ENCODE measurements around the gene UBAP2. TPM values are rescaled to one million over a fixed set of nuclear protein-coding genes. Genes with fewer than 3 reads are reported as not detected.

Gene UBAP2, protein sequence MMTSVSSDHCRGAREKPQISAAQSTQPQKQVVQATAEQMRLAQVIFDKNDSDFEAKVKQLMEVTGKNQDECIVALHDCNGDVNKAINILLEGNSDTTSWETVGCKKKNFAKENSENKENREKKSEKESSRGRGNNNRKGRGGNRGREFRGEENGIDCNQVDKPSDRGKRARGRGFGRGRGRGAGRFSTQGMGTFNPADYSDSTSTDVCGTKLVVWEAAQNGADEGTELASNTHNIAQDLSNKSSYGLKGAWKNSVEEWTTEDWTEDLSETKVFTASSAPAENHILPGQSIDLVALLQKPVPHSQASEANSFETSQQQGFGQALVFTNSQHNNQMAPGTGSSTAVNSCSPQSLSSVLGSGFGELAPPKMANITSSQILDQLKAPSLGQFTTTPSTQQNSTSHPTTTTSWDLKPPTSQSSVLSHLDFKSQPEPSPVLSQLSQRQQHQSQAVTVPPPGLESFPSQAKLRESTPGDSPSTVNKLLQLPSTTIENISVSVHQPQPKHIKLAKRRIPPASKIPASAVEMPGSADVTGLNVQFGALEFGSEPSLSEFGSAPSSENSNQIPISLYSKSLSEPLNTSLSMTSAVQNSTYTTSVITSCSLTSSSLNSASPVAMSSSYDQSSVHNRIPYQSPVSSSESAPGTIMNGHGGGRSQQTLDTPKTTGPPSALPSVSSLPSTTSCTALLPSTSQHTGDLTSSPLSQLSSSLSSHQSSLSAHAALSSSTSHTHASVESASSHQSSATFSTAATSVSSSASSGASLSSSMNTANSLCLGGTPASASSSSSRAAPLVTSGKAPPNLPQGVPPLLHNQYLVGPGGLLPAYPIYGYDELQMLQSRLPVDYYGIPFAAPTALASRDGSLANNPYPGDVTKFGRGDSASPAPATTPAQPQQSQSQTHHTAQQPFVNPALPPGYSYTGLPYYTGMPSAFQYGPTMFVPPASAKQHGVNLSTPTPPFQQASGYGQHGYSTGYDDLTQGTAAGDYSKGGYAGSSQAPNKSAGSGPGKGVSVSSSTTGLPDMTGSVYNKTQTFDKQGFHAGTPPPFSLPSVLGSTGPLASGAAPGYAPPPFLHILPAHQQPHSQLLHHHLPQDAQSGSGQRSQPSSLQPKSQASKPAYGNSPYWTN
- total RNA-seq, result 10 to 100 TPM; 51.5 to 54.4 TPM

DNA sequence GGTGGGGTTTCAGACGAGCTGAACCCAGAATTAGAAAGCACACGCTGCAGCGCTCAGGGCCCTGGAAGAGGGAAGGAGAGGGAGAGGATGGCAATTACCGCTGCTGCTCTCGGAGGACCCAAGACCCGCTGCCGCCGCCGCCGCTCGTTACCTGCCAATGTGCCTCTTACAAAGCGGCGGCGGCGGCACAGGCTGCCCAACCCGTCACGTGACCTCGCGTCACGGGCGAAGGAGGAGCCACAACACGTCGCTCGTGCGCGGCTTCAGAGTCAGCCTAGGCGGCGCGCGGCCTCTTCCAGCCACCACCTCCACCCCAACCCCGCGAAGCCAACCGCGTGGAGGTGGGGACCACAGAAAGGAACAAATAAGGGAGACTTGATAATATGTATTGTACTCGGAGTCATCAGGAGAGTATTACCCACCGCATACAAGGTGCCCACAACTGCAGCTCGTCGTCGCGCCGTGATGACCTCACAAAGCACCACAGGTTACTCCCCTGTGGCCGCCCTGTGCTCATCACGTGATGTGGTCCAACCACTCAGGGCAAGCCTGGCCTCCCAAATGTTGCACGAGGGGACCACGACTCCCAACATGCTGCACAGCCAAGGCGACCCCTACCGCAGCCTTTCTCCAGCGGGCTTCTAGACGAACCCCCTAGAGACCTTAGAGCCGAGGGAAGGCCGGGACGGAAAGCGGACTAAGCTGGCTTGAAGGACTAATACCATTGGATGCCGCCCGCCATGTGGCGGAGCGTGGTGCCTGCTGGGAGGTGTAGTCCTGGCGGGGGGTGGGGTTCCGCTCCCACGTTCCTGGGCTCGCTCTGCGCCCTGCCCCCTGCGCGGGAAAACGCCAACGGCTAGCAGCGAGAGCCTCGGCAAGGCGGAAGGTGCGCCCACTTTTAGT, at the start of gene UBAP2:
TSS of gene UBAP2 (minus strand) at position 161 of the 903 bp plus-strand sequence. CDS start 31,739 bp downstream, outside the sequence.
- DNase-seq, result peak; percentile 96
- H3K27ac Mint-ChIP-seq, result peak within 1 kb of the TSS; percentile 98
- H3K36me3 Mint-ChIP-seq, result peaks cover 15% of the 10 kb centered on the region
- H3K4me1 Mint-ChIP-seq, result peaks cover 33% of the 10 kb centered on the region
- H3K27me3 Mint-ChIP-seq, result no peaks in the 10 kb centered on the region
- H3K4me3 Mint-ChIP-seq, result peak within 1 kb of the TSS; percentile 95
- H3K9me3 Mint-ChIP-seq, result no peaks in the 10 kb centered on the region

- Mint-ChIP-seq H3K4me1 (peaks cover 2% of the 10 kb centered on the region), H3K9me3 (no peaks in the 10 kb centered on the region), H3K27me3 (no peaks in the 10 kb centered on the region), H3K27ac (no peak overlapping the region), H3K4me3 (no peak overlapping the region), H3K36me3 (peaks cover 3% of the 10 kb centered on the region)
- DNase-seq, result no peak
These were observed 49.6 kb upstream of the UBAP2 start for GRCh38 chr9:34098307-34098706.

GRCh38 chr9:34097865-34098264, 49.2 kb upstream of the UBAP2 start:
- H3K36me3 Mint-ChIP-seq, result peaks cover 7% of the 10 kb centered on the region
- no peaks in the 10 kb centered on the region for H3K27me3 Mint-ChIP-seq
- no peak overlapping the region for H3K27ac Mint-ChIP-seq
- no peak for DNase-seq
- no peak overlapping the region for H3K4me3 Mint-ChIP-seq
- H3K9me3 Mint-ChIP-seq, result no peaks in the 10 kb centered on the region
- H3K4me1 Mint-ChIP-seq, result peaks cover 6% of the 10 kb centered on the region

GRCh38 chr9:34096751-34097150, 48.1 kb upstream of the UBAP2 start:
- no peak overlapping the region for H3K4me3 Mint-ChIP-seq
- no peak overlapping the region for H3K27ac Mint-ChIP-seq
- no peaks in the 10 kb centered on the region for H3K9me3 Mint-ChIP-seq
- peaks cover 16% of the 10 kb centered on the region for H3K4me1 Mint-ChIP-seq
- DNase-seq, result no peak
- H3K27me3 Mint-ChIP-seq, result no peaks in the 10 kb centered on the region
- peaks cover 13% of the 10 kb centered on the region for H3K36me3 Mint-ChIP-seq

DNA sequence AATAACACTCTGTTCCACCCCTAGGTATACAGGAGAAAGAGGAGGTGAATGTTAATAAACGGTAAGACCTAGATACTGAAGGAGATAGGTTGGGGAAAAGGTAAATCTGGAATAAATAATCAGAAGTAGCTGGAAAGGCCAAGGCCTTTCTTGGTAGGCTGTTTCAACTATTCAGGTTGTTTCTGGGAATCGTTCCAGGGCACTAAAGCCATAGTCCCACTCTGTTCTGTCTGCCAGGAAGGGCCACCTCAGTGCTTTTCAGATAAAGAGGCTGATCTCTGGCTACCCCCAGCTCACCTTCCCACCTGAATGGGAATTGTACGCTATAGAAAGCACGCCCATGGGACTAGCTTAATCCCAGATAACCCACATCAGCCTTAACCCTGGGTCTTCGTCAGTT, 44.9 kb upstream of the UBAP2 start:
- Mint-ChIP-seq H3K27ac (peak overlapping the region; percentile 65), H3K9me3 (no peaks in the 10 kb centered on the region), H3K4me3 (no peak overlapping the region), H3K4me1 (peaks cover 18% of the 10 kb centered on the region), H3K27me3 (no peaks in the 10 kb centered on the region), H3K36me3 (peaks cover 15% of the 10 kb centered on the region)
- DNase-seq, result no peak

- H3K27me3 Mint-ChIP-seq, result no peaks in the 10 kb centered on the region
- peaks cover 23% of the 10 kb centered on the region for H3K4me1 Mint-ChIP-seq
- H3K9me3 Mint-ChIP-seq, result no peaks in the 10 kb centered on the region
- H3K27ac Mint-ChIP-seq, result peak overlapping the region; percentile 16
- no peak overlapping the region for H3K4me3 Mint-ChIP-seq
- peaks cover 15% of the 10 kb centered on the region for H3K36me3 Mint-ChIP-seq
- DNase-seq, result no peak
These were observed 40.6 kb upstream of the UBAP2 start for GRCh38 chr9:34089311-34089710.

- Mint-ChIP-seq H3K4me1 (peaks cover 13% of the 10 kb centered on the region), H3K4me3 (no peak overlapping the region), H3K36me3 (peaks cover 9% of the 10 kb centered on the region), H3K27me3 (no peaks in the 10 kb centered on the region), H3K27ac (peak overlapping the region; percentile 14), H3K9me3 (no peaks in the 10 kb centered on the region)
- DNase-seq, result no peak
These were observed 38.7 kb upstream of the UBAP2 start for GRCh38 chr9:34087370-34087769.

GRCh38 chr9:34086864-34087263, 38.2 kb upstream of the UBAP2 start:
- Mint-ChIP-seq H3K4me1 (peaks cover 8% of the 10 kb centered on the region), H3K9me3 (no peaks in the 10 kb centered on the region), H3K36me3 (peaks cover 6% of the 10 kb centered on the region), H3K4me3 (no peak overlapping the region), H3K27me3 (no peaks in the 10 kb centered on the region), H3K27ac (peak overlapping the region; percentile 14)
- DNase-seq, result no peak

GRCh38 chr9:34085581-34086500, 37.2 kb upstream of the UBAP2 start:
- H3K36me3 Mint-ChIP-seq, result peaks cover 5% of the 10 kb centered on the region
- H3K9me3 Mint-ChIP-seq, result no peaks in the 10 kb centered on the region
- no peaks in the 10 kb centered on the region for H3K27me3 Mint-ChIP-seq
- DNase-seq, result no peak
- H3K4me1 Mint-ChIP-seq, result peaks cover 5% of the 10 kb centered on the region
- peak overlapping the region; percentile 22 for H3K27ac Mint-ChIP-seq
- no peak overlapping the region for H3K4me3 Mint-ChIP-seq

- peaks cover 5% of the 10 kb centered on the region for H3K4me1 Mint-ChIP-seq
- no peak overlapping the region for H3K4me3 Mint-ChIP-seq
- no peaks in the 10 kb centered on the region for H3K9me3 Mint-ChIP-seq
- H3K27me3 Mint-ChIP-seq, result no peaks in the 10 kb centered on the region
- peak overlapping the region; percentile 46 for H3K27ac Mint-ChIP-seq
- H3K36me3 Mint-ChIP-seq, result peaks cover 5% of the 10 kb centered on the region
- no peak for DNase-seq
These were observed 35.9 kb upstream of the UBAP2 start for GRCh38 chr9:34084562-34084961.

GRCh38 chr9:34079181-34079580, 30.5 kb upstream of the UBAP2 start:
- H3K36me3 Mint-ChIP-seq, result no peaks in the 10 kb centered on the region
- H3K27ac Mint-ChIP-seq, result no peak overlapping the region
- no peaks in the 10 kb centered on the region for H3K27me3 Mint-ChIP-seq
- no peaks in the 10 kb centered on the region for H3K4me1 Mint-ChIP-seq
- H3K9me3 Mint-ChIP-seq, result no peaks in the 10 kb centered on the region
- no peak overlapping the region for H3K4me3 Mint-ChIP-seq
- no peak for DNase-seq

GRCh38 chr9:34072868-34073590, 24.3 kb upstream of the UBAP2 start:
- Mint-ChIP-seq H3K9me3 (no peaks in the 10 kb centered on the region), H3K27me3 (no peaks in the 10 kb centered on the region), H3K27ac (no peak overlapping the region), H3K36me3 (no peaks in the 10 kb centered on the region), H3K4me3 (no peak overlapping the region), H3K4me1 (no peaks in the 10 kb centered on the region)
- DNase-seq, result no peak

DNA sequence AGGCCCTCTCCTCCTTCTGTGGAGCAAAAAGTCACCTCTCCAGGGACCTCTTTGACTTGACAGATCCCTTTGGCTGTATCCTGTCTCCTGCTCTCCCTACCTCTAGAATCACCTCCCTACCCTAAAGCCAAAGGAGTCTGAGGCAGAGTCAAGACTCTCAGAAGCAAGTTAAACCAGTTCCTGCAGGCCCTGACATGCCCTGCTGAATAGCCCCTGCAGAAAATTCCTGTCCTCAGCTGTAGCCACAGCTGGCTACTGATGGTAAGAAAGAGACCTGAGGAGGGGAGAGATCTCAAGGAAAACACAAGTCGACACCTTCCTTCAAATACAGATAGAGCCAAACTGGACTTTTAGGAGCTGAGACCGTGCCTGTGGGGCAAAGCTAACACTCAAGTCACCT, 23.7 kb upstream of the UBAP2 start:
- no peaks in the 10 kb centered on the region for H3K4me1 Mint-ChIP-seq
- no peaks in the 10 kb centered on the region for H3K9me3 Mint-ChIP-seq
- H3K4me3 Mint-ChIP-seq, result no peak overlapping the region
- no peaks in the 10 kb centered on the region for H3K27me3 Mint-ChIP-seq
- DNase-seq, result no peak
- no peaks in the 10 kb centered on the region for H3K36me3 Mint-ChIP-seq
- H3K27ac Mint-ChIP-seq, result no peak overlapping the region

All from activated naive CD8-positive, alpha-beta T cell treated with anti-CD3 and anti-CD28 coated beads for 36 hours (primary cell).